NCI-H526 (cell line): Measurements from ENCODE around the gene SSBP2.
"Not testable (repeated sequence)": the region's sequence is repeated elsewhere in the genome, so short reads cannot be mapped to it uniquely, and the experiment has no call there.

Experiments used
- DNase-seq, 2 experiments: peaks; one replicate each; lab custom pipeline; 2025; lab: John Stamatoyannopoulos, UW

Gene SSBP2

DNA sequence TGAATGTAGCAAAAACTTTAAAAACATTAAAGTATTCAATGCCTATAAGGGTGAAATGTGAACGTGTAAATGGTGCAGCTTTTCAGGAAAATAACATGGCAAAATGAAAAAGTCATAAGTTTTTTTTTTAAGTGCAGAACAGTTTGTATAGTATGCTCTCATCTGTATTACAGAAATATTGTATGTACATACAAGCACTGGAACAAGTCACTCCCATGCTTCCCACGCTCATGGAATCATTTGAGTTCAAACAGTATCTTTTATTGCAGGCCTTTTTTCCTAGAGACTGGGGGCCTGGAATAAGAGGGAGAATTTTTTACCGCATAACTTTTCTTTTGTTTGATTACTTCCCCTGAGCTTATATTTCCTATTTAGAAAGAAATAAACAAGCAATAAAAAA is 94.1 kb downstream of the SSBP2 start:
- DNase-seq: no peak

- peak in 1 of 2 experiments; percentile 15 for DNase-seq
These were observed 99.9 kb downstream of the SSBP2 start for GRCh38 chr5:81650987-81651386.

DNA sequence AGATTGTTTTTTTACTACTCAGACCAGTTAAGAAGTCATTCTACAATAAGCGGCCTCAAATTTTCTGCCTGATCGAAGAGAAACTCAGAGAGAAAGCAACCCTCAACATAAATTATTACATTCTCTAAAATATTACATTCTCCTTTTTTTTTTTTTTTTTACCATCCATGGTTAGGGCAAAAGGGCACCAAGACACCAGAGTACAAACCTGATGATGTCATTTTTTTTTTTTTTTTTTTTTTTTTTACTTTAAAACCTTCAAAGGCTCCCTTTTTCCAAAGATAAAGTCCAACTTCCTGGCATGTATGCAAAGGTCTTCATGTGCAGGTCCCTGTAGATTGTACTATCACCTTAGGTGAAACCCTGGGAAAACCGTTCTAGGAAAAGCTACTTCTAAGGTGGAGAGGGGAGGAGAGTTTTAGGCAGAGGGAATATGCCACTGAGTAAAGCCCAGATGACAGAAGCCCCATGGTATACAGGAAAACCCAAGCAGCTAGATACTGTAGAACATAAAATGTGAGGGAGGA is 104.4 kb downstream of the SSBP2 start:
- no peak for DNase-seq

- no peak for DNase-seq
These were observed 108.7 kb downstream of the SSBP2 start for GRCh38 chr5:81642210-81642609.

- DNase-seq: no peak
These were observed 111.3 kb downstream of the SSBP2 start for GRCh38 chr5:81639556-81639955.

- DNase-seq: no peak
These were observed 112.4 kb downstream of the SSBP2 start for GRCh38 chr5:81638471-81638870.

DNA sequence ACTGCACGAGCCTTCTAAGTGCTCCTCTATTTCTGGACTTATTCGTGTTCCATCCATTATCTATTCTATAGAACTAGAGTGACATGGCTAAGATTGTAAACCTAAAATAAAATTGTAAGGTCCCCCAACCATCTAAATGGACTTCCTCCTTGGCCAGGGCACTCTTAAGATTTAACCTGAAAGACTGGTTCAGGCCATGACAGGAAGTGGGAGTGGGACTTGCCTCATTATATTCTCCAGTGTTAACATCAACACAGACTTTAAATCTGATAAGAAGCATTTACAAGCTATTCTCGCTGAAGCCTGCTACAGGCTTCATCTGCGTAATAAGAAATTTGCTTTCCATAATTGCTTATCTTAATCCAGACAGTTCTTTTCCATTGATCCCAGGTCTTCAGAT is 117.0 kb downstream of the SSBP2 start:
- DNase-seq: no peak

DNA sequence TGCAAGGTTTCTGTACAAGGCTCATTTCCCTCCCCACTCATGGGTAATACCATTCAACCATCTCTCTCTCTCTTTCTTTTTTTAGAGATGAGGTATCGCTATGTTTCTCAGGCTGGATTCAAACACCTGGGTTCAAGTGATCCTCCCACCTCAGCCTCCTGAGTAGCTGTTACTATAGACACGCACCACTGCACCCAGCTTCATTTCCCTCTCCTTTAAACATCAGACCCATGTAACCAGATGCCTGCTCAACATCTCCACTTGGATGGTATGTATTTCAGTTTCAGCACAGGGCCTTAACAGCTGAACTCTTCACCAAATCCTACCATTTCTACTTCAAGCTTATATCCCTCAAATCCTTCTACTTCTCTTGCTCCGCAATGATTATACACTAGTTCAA is 117.4 kb downstream of the SSBP2 start:
- DNase-seq: no peak

DNA sequence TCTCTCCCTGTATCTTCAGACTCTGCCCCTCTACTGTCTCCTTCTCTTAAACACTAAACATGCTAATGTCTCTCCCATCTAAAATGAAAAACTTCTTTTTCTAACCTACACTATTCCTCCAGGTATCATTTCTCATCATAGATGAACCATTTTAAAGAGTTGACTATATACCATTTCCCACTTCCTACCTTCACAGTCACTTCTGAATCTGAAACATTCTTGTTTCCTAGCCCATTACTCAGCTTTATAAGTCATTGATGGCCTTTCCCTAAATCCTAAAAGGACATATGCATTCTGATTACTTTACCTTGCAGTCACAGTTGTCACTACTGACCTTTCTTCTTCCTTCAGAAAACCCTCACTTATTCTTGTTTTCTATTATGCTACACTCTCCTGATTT is 118.2 kb downstream of the SSBP2 start:
- DNase-seq: no peak

DNA sequence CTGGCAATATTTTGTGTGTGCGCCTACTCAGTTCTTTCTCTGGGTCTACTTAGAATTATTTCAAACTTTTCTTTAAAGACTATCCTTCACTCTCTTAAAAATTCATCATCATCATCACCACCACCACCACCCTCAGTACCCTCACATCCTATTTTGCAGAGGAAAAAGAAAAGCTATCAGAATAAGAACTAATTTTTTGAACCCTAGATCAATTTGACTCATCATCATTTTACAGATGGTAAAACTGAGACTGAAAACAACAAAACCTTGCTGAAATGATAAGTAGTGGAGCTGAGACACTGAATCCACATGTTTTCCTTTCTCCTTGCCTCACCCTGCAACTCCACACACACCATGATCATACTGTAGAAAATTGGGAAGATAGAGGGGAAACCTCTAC is 119.3 kb downstream of the SSBP2 start:
- no peak for DNase-seq

- no peak for DNase-seq
These were observed 119.8 kb downstream of the SSBP2 start for GRCh38 chr5:81631124-81631523.

- no peak for DNase-seq
These were observed 120.2 kb downstream of the SSBP2 start for GRCh38 chr5:81630684-81631083.

GRCh38 chr5:81629986-81630385 is 120.9 kb downstream of the SSBP2 start:
- DNase-seq: no peak

DNA sequence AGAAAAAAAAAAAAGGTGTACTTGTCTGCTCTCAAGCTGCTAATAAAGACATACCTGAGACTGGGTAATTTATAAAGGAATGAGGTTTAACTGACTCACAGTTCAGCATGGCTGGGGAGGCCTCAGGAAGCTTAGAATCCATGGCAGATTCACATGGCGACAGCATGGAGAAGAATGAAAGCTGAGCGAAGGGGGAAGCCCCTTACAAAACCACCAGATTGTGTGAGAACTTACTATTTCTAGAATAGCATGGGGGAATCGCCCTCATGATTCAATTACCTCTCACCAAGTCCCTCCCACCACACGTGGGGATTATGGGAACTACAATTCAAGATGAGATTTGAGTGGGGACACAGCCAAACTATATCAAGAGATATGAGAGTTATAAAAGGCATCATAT is 122.8 kb downstream of the SSBP2 start:
- not testable (repeated sequence) for DNase-seq

DNA sequence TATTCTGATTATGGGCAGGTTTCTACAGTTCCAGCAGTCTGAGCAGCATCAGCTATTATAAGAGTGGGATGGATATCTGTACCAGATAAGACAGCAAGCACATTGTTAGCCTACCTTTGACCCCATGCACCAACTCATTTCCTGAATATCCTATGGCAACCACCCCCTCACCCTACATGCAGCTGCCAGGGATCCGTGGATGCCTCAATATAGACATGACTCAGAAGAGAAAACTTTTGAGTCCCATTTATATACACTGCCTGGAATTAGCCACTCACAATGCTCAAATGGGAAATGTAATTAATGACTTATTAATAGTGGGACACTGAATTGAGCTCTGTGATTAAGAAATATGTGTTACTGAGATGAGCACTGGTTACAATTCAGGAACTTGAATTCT is 124.4 kb downstream of the SSBP2 start:
- DNase-seq: no peak

DNA sequence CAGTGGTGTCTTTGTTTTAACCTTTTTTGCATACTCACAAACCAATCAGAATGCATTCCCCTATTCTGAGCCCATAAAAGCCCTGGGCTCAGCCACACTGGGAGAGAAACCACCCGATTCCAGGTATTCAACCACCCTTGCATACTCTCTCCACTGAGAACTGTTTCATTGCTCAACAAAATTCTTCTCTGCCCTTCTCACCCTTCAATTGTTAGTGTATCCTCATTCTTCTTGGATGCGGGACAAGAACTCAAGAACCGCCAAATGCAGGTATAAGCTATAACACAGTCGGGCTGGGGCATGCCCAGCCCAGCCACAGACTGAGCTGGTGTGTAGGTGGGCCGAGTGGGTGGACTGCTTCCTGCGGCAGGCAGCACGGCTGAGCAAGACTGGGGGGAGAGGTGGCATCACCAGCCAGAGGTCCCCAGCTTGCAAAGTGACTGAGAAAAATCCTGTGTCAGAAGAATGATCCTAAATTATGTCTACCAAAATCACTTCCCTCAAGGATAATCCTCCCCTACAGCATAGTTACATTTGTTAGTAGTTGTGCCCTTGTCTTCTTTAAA is 141.0 kb downstream of the SSBP2 start:
- no peak for DNase-seq

DNA sequence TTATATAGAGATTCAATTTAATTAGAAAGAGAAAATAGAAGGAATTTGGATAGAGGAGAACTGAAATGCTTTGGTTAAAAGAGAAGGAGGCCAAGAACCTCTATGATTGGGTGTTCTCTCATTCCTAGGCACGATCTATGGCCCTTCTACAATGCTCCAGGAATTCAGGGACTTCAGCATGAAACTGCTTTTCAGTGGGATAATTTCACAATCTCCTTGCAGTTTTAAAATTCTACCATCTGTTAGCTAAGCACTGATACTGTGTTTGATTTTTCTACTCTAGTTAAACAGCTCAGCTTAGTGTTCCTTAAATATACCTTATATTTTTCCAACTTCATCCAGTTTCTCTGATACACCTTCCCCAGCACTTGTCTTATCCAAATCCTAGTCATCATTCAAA is 141.9 kb downstream of the SSBP2 start:
- DNase-seq: no peak

DNA sequence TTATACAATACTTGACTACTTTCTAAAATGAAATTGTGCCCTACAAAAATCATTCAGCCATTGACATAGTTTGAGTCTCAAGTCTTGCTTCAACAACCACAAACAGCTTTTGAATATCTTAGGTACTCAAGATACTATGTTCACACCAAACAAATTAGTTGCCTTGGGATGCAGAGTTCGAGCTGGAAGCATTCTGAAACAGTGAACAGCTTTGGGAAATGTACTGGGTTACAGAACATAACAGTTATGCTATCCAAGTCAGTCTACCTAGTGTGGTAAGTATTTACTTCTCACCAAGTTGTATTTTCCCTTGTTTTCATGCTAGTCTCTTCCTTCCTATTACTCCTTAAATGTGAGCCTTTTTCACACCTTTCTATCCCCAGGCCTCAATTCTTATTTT is 143.2 kb downstream of the SSBP2 start:
- DNase-seq: no peak

- no peak for DNase-seq
These were observed 144.7 kb downstream of the SSBP2 start for GRCh38 chr5:81606150-81606549.

GRCh38 chr5:81605299-81605698 is 145.6 kb downstream of the SSBP2 start:
- no peak for DNase-seq

DNA sequence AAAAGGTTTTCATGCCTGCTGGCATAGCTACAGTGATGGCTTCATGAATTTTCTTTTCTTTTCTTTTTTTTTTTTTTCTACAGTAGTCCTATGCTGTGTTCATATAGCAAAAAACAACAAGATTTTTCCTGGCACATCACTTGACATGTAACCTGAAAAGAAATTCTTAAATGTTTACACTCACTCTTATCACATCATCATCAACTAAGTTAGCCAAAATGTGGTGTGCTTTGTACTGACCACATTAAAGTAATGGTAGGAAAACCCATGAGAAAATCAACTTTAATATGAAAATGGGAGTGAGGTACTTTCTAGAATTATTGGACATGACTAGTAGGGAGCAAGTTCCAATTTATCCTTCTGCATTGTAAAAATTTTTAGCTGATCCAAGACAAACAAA is 146.7 kb downstream of the SSBP2 start:
- DNase-seq: no peak

GRCh38 chr5:81601919-81602318 is 149.0 kb downstream of the SSBP2 start:
- no peak for DNase-seq

GRCh38 chr5:81592085-81592484 is 158.8 kb downstream of the SSBP2 start:
- peak in 1 of 2 experiments; percentile 20 for DNase-seq
